Esophagus squamous epithelium (tissue), 5 donors: ENCODE measurements around the gene VPS18. TPM values are rescaled to one million over a fixed set of nuclear protein-coding genes. Genes with fewer than 3 reads are reported as not detected.

Source experiments
- DNase-seq: peaks from one replicate; lab custom pipeline; 2025; lab: John Stamatoyannopoulos, UW
- H3K27ac ChIP-seq, 4 donors: fragments of 200-600 bp; sonication (generic); one replicate each; pipeline ENCODE4 v1.5.1; 2016 to 2019; ENCODE audit warnings: mild to moderate bottlenecking in 1 of 4
- H3K27me3 ChIP-seq, 4 donors: fragments of 200-600 bp; sonication (generic); 1 replicate in 3 of 4; 2 replicates in 1 of 4; pipeline versions ENCODE4 v1.5.1 to v1.6.0; 2017 to 2021; ENCODE audit warnings: antibody characterized with exemption in 1 of 4
- H3K36me3 ChIP-seq, 3 donors: fragments of 200-600 bp; sonication (generic); one replicate each; pipeline ENCODE4 v1.5.1; 2016 to 2019
- H3K4me1 ChIP-seq, 3 donors: fragments of 200-600 bp; sonication (generic); one replicate each; pipeline ENCODE4 v1.5.1; 2017 to 2019
- H3K4me3 ChIP-seq, 4 donors: fragments of 200-600 bp; sonication (generic); 1 replicate in 3 of 4; 2 replicates in 1 of 4; pipeline ENCODE4 v1.5.1; 2016 to 2019; ENCODE audit warnings: mild to moderate bottlenecking in 2 of 4, moderate library complexity in 1 of 4
- H3K9me3 ChIP-seq, 3 donors: fragments of 200-600 bp; sonication (generic); one replicate each; pipeline ENCODE4 v1.5.1; 2016 to 2019
- POLR2A ChIP-seq, 4 donors: fragments of 450-650 bp; IDR thresholded peaks; one replicate each; pipeline ENCODE4 v1.6.1; 2017; ENCODE audit warnings: antibody characterized with exemption in 4 of 4, mild to moderate bottlenecking in 4 of 4, moderate library complexity in 3 of 4
- WGBS, 2 donors: methylation state at CpG; one replicate each; pipeline ENCODE4 v1.1.5; 2018; 5-methylcytosine and 5-hydroxymethylcytosine counted together
- intact Hi-C: fragments of 100-400 bp; cut with DNase I; formaldehyde crosslinking; loops from one replicate; pipeline ENCODE4 v1.15.0; 2022
- total RNA-seq, 4 donors: library from RNA; depleted of rRNA; stranded (reverse); fragments of >200 nt; gene quantifications; one replicate each; pipeline ENCODE4 v1.1.0, GENCODE V29; 2016
- TF ChIP-seq, protein P1 (sequence below), 6 experiments: fragments of 450-650 bp in 4 of 6; fragments of 200-600 bp in 2 of 6; sonication (generic) in 2 of 6; IDR thresholded peaks; one replicate each; pipeline ENCODE4 v1.5.1; 2016 to 2019; ENCODE audit warnings: antibody characterized with exemption in 6 of 6, mild to moderate bottlenecking in 4 of 6, moderate library complexity in 4 of 6
- donor health status: DM: yes; HTN: yes; CAD: no.

Gene VPS18
- total RNA-seq, 4 donors from 2014 or later: 17.4 to 25.9 (median 20.7) TPM

DNA sequence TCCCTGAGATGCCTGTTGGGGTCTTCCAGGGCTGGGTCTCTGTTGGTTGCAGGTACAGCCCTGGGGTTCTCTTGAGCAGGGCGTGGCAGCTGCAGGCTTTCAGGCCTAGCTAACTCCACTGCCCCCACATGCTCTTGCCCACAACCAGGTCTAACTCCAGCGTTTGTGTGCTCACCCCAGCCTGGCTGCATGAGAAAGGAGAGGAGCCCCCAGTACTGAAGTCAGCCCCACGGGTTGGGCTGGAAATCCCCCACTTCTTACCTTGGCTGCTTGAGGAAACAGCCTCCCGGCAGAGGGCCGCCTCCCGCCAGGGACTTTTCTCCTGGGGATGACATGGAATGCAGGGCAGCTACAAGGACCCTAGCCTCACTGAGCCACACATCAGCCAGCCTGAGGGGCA is 18.2 kb downstream of the VPS18 start:
- H3K4me3 ChIP-seq: no peak overlapping the region
- peaks cover 7 to 48% (median 20%) of the 10 kb centered on the region in 3 donors for H3K4me1 ChIP-seq
- 45 to 77% methylated on average over 2 to 4 of the region's 6 CpGs for WGBS, 2 donors
- no peaks in the 10 kb centered on the region for H3K36me3 ChIP-seq
- no peaks in the 10 kb centered on the region for H3K9me3 ChIP-seq
- no peak overlapping the region for H3K27ac ChIP-seq
- DNase-seq: no peak
- intact Hi-C loops: no loop called here
- no peak for TF ChIP-seq POLR2A (IDR thresholded peaks at IDR 0.05)
- TF ChIP-seq, protein P1, sequence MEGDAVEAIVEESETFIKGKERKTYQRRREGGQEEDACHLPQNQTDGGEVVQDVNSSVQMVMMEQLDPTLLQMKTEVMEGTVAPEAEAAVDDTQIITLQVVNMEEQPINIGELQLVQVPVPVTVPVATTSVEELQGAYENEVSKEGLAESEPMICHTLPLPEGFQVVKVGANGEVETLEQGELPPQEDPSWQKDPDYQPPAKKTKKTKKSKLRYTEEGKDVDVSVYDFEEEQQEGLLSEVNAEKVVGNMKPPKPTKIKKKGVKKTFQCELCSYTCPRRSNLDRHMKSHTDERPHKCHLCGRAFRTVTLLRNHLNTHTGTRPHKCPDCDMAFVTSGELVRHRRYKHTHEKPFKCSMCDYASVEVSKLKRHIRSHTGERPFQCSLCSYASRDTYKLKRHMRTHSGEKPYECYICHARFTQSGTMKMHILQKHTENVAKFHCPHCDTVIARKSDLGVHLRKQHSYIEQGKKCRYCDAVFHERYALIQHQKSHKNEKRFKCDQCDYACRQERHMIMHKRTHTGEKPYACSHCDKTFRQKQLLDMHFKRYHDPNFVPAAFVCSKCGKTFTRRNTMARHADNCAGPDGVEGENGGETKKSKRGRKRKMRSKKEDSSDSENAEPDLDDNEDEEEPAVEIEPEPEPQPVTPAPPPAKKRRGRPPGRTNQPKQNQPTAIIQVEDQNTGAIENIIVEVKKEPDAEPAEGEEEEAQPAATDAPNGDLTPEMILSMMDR (IDR thresholded peaks at IDR 0.05): no peak
- H3K27me3 ChIP-seq: peaks cover 0 to 5% (median 0%) of the 10 kb centered on the region in 4 donors

DNA sequence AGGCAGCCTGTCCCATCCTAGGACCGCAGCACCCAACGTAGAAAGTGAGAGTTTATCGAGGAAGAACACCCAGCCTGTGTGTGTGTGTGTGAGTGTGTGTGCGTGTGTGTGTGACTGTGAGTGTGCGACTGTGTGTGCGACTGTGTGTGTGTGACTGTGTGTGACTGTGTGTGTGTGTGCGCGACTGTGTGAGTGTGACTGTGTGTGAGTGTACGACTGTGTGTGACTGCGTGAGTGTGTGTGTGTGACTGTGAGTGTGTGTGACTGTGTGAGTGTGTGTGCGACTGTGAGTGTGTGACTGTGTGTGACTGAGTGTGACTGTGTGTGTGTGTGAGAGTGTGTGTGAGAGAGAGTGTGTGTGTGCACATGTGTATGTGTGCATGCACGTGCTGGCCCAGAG is 19.8 kb downstream of the VPS18 start:
- Histone ChIP-seq H3K4me3 (no peak overlapping the region), H3K9me3 (no peaks in the 10 kb centered on the region), H3K36me3 (no peaks in the 10 kb centered on the region), H3K27ac (no peak overlapping the region), H3K4me1 (peaks cover 7 to 45% (median 17%) of the 10 kb centered on the region in 3 donors), H3K27me3 (peaks cover 0 to 21% (median 0%) of the 10 kb centered on the region in 4 donors)
- intact Hi-C loops: no loop called here
- no peak for TF ChIP-seq POLR2A (IDR thresholded peaks at IDR 0.05)
- TF ChIP-seq, protein P1 (IDR thresholded peaks at IDR 0.05): no peak
- 96 to 97% methylated on average over 8 to 12 of the region's 12 CpGs for WGBS, 2 donors
- no peak for DNase-seq

DNA sequence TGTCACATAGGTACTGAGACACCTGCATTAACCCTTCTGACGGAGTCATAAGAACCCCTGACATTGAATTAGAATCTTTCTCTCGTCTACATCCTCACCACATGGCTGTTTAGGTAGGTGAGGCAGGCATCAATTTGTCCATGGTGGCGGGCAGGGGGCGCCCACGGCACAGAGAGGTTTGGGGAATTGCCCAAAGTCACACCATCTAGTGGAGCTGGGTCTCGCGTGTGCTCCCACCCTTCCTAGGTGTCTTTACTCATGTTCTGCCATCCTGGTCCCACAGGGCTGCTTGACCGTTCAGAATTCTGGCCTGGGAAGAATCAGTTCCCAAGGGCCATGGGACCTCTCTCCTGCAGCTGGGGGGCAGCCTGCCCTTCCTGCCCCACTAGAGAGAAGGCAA is 20.2 kb downstream of the VPS18 start:
- no peak overlapping the region for H3K4me3 ChIP-seq
- H3K9me3 ChIP-seq: no peaks in the 10 kb centered on the region
- TF ChIP-seq POLR2A (IDR thresholded peaks at IDR 0.05): no peak
- TF ChIP-seq, protein P1 (IDR thresholded peaks at IDR 0.05): no peak
- intact Hi-C loops: no loop called here
- H3K36me3 ChIP-seq: no peaks in the 10 kb centered on the region
- peaks cover 0 to 23% (median 0%) of the 10 kb centered on the region in 4 donors for H3K27me3 ChIP-seq
- DNase-seq: no peak
- no peak overlapping the region for H3K27ac ChIP-seq
- WGBS, 2 donors: 63 to 89% methylated on average over 3 to 8 of the region's 8 CpGs
- peaks cover 6 to 41% (median 14%) of the 10 kb centered on the region in 3 donors for H3K4me1 ChIP-seq

DNA sequence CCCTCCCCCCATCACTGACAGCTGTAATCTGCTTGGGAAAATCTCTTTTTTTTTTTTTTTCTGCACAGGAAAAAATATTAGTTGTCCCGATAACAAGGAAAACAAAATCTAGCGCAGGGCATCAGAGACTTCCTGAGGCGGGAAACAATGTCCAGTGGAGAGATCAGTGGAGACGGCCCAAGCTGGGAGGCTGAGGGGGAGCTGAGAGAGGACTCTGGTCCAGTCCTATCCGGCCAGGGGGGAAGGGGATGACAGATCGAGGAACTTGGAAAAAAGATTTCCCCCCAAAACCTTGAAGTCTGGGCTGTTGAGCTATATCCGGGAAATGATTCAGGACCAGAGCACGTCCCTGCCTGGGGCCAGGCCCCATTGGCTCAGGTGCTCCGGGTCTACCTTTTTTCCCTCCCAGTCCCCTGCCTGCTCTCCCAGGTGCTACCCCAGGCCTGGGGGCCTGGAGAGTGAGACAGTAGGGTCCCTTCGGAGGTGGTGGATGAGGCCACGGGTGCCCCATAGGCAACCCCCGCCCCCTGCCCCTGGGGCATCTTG is 20.9 kb downstream of the VPS18 start:
- H3K4me1 ChIP-seq: peaks cover 0 to 33% (median 9%) of the 10 kb centered on the region in 3 donors
- TF ChIP-seq, protein P1 (IDR thresholded peaks at IDR 0.05): no peak
- no peak for TF ChIP-seq POLR2A (IDR thresholded peaks at IDR 0.05)
- intact Hi-C loops: no loop called here
- WGBS, 2 donors: 73 to 77% methylated on average over 7 to 8 of the region's 12 CpGs
- no peak overlapping the region for H3K4me3 ChIP-seq
- no peaks in the 10 kb centered on the region for H3K9me3 ChIP-seq
- no peak for DNase-seq
- H3K36me3 ChIP-seq: no peaks in the 10 kb centered on the region
- H3K27me3 ChIP-seq: peaks cover 0 to 23% (median 0%) of the 10 kb centered on the region in 4 donors
- H3K27ac ChIP-seq: peak overlapping the region in 1 of 4 donors; percentile 9

DNA sequence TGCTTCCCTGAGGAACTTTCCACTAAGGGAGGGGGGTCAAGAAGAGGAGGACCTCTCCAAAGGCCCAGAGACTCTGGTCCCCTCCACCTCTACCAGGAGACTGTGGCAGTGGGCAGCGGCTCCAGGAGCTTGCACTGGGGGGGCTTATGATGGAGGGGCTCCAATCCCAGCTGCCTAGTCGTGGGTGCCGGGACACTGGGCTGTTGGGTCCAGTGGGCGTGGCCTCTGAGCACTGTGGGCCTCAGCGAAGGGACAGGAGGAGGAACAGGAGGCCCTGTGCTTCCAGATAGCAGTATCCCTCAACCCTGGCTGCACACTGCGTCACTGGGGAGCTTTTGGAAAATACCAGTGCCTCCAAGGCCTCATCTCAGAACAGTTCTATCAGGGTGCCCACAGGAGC is 21.4 kb downstream of the VPS18 start:
- no peak for TF ChIP-seq POLR2A (IDR thresholded peaks at IDR 0.05)
- TF ChIP-seq, protein P1 (IDR thresholded peaks at IDR 0.05): no peak
- no peak for DNase-seq
- no peak overlapping the region for H3K27ac ChIP-seq
- H3K27me3 ChIP-seq: peaks cover 0 to 26% (median 0%) of the 10 kb centered on the region in 4 donors
- WGBS, 2 donors: 90% methylated on average over 1 of the region's 6 CpGs; no CpG with 5 or more reads in 1 of the 2 donors
- no peaks in the 10 kb centered on the region for H3K9me3 ChIP-seq
- H3K4me1 ChIP-seq: peaks cover 0 to 31% (median 9%) of the 10 kb centered on the region in 3 donors
- H3K4me3 ChIP-seq: no peak overlapping the region
- H3K36me3 ChIP-seq: no peaks in the 10 kb centered on the region
- intact Hi-C loops: no loop called here
